ENCODE results near the gene SLC5A12.

GRCh38 chr11:26702406-26702805, 19.5 kb downstream of the SLC5A12 start:
- no peak for TF ChIP-seq POLR2A (IDR thresholded peaks at IDR 0.05)
- TF ChIP-seq CTCF (IDR thresholded peaks at IDR 0.05): no peak
- no peak for TF ChIP-seq EP300 (IDR thresholded peaks at IDR 0.05; ENCODE audit: low read depth)
